ENCODE measurements around the gene XBP1. TPM values are rescaled to one million over a fixed set of nuclear protein-coding genes. Genes with fewer than 3 reads are reported as not detected.

The XBP1 gene
- total and polyA plus RNA-seq, 2 experiments from 2014 or later: 95.1 to 195 TPM

DNA sequence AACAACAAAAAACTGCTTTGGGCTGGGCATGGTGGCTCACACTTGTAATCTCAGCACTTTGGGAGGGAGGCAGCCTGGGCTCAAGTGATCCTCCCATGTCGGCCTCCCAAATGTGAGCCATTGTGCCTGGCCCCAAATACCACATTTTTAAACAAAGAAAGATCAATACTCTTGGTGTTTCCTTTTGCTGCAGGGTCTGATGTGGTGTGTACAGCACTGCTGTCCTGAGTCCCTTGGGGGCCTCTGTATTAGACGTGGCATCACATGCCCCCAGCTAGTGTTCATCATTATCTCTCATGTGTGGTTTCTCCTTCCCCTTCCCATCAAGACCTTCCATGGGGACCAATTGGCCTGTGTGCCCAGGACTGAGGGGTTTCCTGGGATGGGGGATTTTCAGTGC is 20.5 kb upstream of the XBP1 start (continued):
- TF ChIP-seq ZNF462 (CRISPR knock-in tag; IDR thresholded peaks at IDR 0.05) (no peak), CREB1 (CRISPR knock-in tag; IDR thresholded peaks at IDR 0.05; ENCODE audit: low read depth) (no peak), EZH2 (IDR thresholded peaks at IDR 0.05; ENCODE audit: low read depth, unreplicated experiment) (no peak), ZNF331 (CRISPR knock-in tag; IDR thresholded peaks at IDR 0.05; ENCODE audit: low read depth) (no peak), POLR2AphosphoS5 (IDR thresholded peaks at IDR 0.05; ENCODE audit: low read depth) (no peak)

GRCh38 chr22:28819253-28820096 is 19.1 kb upstream of the XBP1 start:
- Histone ChIP-seq H2AFZ (no peak overlapping the region), H3K4me2 (no peak overlapping the region), H3K4me3 (no peak overlapping the region), H3K27me3 (ENCODE audit: insufficient read depth) (no peaks in the 10 kb centered on the region), H3K4me1 (ENCODE audit: insufficient read depth) (no peaks in the 10 kb centered on the region; the same call in none of the 2 replicates), H3F3A (replicated peaks; ENCODE audit: low read depth) (no peaks in the 10 kb centered on the region), H4K20me1 (replicated peaks; ENCODE audit: insufficient read depth) (no peaks in the 10 kb centered on the region), H3K36me3 (ENCODE audit: insufficient read depth) (no peaks in the 10 kb centered on the region), H3K27ac (ENCODE audit: low read depth) (no peak overlapping the region), H3K79me2 (replicated peaks; ENCODE audit: insufficient read depth) (no peaks in the 10 kb centered on the region), H3K9me2 (ENCODE audit: insufficient read depth) (no peaks in the 10 kb centered on the region)
- Mint-ChIP-seq H3K27ac (no peak overlapping the region), H3K4me1 (peaks cover 14% of the 10 kb centered on the region), H3K36me3 (ENCODE audit: low read depth) (no peaks in the 10 kb centered on the region), H3K27me3 (ENCODE audit: insufficient read depth, low read depth, poor library complexity) (peaks cover 8% of the 10 kb centered on the region), H3K9me3 (no peaks in the 10 kb centered on the region), H3K4me3 (no peak overlapping the region)
- DNase-seq (ENCODE audit: low spot score) (no peak), ATAC-seq (no peak)
- TF ChIP-seq NANOG (IDR thresholded peaks at IDR 0.05; ENCODE audit: borderline replicate concordance): no peak
- no peak for TF ChIP-seq ETS1 (IDR thresholded peaks at IDR 0.05)
- no peak for TF ChIP-seq STAT1 (IDR thresholded peaks at IDR 0.05; ENCODE audit: unreplicated experiment)
- no peak for TF ChIP-seq ZNF462 (CRISPR knock-in tag; IDR thresholded peaks at IDR 0.05)
